Uterus (tissue), 4 donors: ENCODE measurements around the gene SRC. TPM values are rescaled to one million over a fixed set of nuclear protein-coding genes. Genes with fewer than 3 reads are reported as not detected.

Source experiments
- DNase-seq, 2 donors: peaks; one replicate each; pipeline ENCODE4 v3.0.0-alpha.2; 2019 to 2020
- H3K27ac ChIP-seq, 2 donors: fragments of 200-600 bp; sonication (generic); 1 replicate in 1 of 2; 2 replicates in 1 of 2; pipeline ENCODE4 v1.5.1; 2016 to 2018
- H3K27me3 ChIP-seq, 2 donors: fragments of 200-600 bp; sonication (generic); one replicate each; pipeline ENCODE4 v1.5.1; 2018 to 2019; ENCODE audit warnings: control low read depth in 1 of 2
- H3K36me3 ChIP-seq, 2 donors: fragments of 200-600 bp; sonication (generic); one replicate each; pipeline ENCODE4 v1.5.1; 2019; ENCODE audit warnings: control low read depth in 1 of 2
- H3K4me1 ChIP-seq, 2 donors: fragments of 200-600 bp; sonication (generic); one replicate each; pipeline ENCODE4 v1.5.1; 2018 to 2019; ENCODE audit warnings: control low read depth in 1 of 2
- H3K4me3 ChIP-seq, 2 donors: fragments of 200-600 bp; sonication (generic); 1 replicate in 1 of 2; 2 replicates in 1 of 2; pipeline ENCODE4 v1.5.1; 2018 to 2019; ENCODE audit warnings: mild to moderate bottlenecking in 1 of 2
- H3K9me3 ChIP-seq, 2 donors: fragments of 200-600 bp; sonication (generic); one replicate each; pipeline ENCODE4 v1.5.1; 2019; ENCODE audit warnings: control low read depth in 1 of 2
- POLR2A ChIP-seq, 2 donors: fragments of 450-650 bp; IDR thresholded peaks; one replicate each; pipeline ENCODE4 v1.6.1; 2016; ENCODE audit warnings: antibody characterized with exemption in 2 of 2, mild to moderate bottlenecking in 1 of 2, moderate library complexity in 1 of 2
- intact Hi-C: fragments of 100-400 bp; cut with DNase I; formaldehyde crosslinking; loops from one replicate; pipeline ENCODE4 v1.15.1; 2023; ENCODE audit warnings: low total_unique reads
- total RNA-seq, 4 donors: library from RNA; depleted of rRNA in 3 of 4; stranded (reverse); fragments of >200 nt in 3 of 4; gene quantifications; one replicate each; pipeline versions ENCODE4 v1.1.0 to v1.2.4, GENCODE V29; 2014 to 2023
- TF ChIP-seq, protein P1 (sequence below), 4 experiments: fragments of 200-600 bp in 2 of 4; fragments of 450-650 bp in 2 of 4; sonication (generic) in 2 of 4; IDR thresholded peaks; one replicate each; pipeline ENCODE4 v1.5.1; 2016 to 2019; ENCODE audit warnings: antibody characterized with exemption in 4 of 4, mild to moderate bottlenecking in 2 of 4, moderate library complexity in 1 of 4
- donor health status: DM: yes; HTN: yes; CAD: no.

The SRC gene
- total RNA-seq, 4 donors from 2014 or later: 25.0 to 110 (median 34.1) TPM

DNA sequence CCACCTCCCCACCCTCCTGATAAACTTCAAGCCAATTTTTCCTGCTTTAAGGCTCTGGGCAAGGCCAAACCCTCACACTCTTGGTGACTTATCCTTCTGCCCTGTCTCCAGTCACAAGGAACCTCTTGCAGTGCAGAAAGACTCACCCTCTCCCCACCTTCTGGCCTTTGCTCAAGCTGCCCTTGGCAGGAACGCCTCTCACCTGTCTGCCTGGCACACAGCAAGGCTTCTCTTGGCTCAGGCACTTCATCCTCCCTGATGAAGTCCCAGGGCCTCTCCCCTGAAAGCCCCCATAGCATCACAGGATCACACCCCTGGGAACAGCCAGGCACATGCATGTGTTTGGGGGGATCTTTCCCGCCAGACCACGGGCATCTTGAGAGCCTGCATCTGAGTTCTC lies 106.3 kb downstream of the SRC start:
- Histone ChIP-seq H3K9me3 (peaks cover 0 to 14% of the 10 kb centered on the region in 2 donors), H3K27ac (no peak overlapping the region), H3K36me3 (no peaks in the 10 kb centered on the region), H3K4me1 (no peaks in the 10 kb centered on the region), H3K27me3 (no peaks in the 10 kb centered on the region), H3K4me3 (no peak overlapping the region)
- TF ChIP-seq, protein P1, sequence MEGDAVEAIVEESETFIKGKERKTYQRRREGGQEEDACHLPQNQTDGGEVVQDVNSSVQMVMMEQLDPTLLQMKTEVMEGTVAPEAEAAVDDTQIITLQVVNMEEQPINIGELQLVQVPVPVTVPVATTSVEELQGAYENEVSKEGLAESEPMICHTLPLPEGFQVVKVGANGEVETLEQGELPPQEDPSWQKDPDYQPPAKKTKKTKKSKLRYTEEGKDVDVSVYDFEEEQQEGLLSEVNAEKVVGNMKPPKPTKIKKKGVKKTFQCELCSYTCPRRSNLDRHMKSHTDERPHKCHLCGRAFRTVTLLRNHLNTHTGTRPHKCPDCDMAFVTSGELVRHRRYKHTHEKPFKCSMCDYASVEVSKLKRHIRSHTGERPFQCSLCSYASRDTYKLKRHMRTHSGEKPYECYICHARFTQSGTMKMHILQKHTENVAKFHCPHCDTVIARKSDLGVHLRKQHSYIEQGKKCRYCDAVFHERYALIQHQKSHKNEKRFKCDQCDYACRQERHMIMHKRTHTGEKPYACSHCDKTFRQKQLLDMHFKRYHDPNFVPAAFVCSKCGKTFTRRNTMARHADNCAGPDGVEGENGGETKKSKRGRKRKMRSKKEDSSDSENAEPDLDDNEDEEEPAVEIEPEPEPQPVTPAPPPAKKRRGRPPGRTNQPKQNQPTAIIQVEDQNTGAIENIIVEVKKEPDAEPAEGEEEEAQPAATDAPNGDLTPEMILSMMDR (IDR thresholded peaks at IDR 0.05): no peak
- TF ChIP-seq POLR2A (IDR thresholded peaks at IDR 0.05): no peak
- no peak for DNase-seq
- intact Hi-C loops: no loop called here

DNA sequence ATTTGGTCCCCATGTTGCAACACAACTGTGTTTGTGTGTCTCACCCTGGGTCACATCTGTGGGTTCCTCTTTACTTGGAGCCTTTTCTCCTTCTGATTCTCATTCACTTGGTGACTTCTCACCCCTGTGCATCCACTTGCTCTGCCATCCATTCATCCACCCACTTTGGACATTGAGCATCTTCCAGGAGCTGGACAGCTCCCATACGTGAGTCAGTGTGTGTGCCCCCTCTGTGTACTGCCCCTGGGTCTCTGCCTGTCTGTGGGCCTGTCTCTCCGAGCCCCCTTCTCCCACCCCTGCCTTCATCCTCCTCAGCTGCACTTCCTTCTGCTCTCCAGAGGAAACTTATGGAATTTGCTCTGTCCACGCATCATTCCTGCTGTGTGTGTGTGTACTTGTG lies 107.3 kb downstream of the SRC start:
- TF ChIP-seq, protein P1 (IDR thresholded peaks at IDR 0.05): no peak
- Histone ChIP-seq H3K4me1 (no peaks in the 10 kb centered on the region), H3K27ac (no peak overlapping the region), H3K27me3 (no peaks in the 10 kb centered on the region), H3K9me3 (peaks cover 0 to 14% of the 10 kb centered on the region in 2 donors), H3K4me3 (no peak overlapping the region), H3K36me3 (no peaks in the 10 kb centered on the region)
- intact Hi-C loops: no loop called here
- DNase-seq: no peak

DNA sequence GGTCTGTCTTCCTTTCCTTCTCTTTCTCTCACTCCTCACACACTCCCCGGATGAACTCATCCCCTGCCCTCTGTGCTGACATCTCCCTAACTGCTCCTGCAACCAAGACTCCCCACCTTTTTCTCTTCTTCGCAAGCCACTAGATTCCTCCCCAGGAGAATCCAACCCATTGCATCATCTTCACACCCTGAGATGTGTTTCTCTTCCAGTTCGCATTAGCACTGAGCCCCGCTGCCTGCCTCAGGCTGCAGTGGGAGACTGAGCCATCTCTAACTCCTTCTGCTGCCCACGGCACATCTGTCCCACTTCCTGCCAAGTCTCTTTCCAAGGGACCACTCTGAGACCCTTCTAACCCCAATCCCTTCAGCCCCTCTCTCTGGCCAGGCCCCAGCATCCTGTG lies 107.9 kb downstream of the SRC start:
- Histone ChIP-seq H3K4me3 (no peak overlapping the region), H3K36me3 (no peaks in the 10 kb centered on the region), H3K9me3 (peaks cover 0 to 14% of the 10 kb centered on the region in 2 donors), H3K4me1 (no peaks in the 10 kb centered on the region), H3K27me3 (no peaks in the 10 kb centered on the region), H3K27ac (no peak overlapping the region)
- TF ChIP-seq, protein P1 (IDR thresholded peaks at IDR 0.05): no peak
- TF ChIP-seq POLR2A (IDR thresholded peaks at IDR 0.05): no peak
- intact Hi-C loops: no loop called here
- no peak for DNase-seq

DNA sequence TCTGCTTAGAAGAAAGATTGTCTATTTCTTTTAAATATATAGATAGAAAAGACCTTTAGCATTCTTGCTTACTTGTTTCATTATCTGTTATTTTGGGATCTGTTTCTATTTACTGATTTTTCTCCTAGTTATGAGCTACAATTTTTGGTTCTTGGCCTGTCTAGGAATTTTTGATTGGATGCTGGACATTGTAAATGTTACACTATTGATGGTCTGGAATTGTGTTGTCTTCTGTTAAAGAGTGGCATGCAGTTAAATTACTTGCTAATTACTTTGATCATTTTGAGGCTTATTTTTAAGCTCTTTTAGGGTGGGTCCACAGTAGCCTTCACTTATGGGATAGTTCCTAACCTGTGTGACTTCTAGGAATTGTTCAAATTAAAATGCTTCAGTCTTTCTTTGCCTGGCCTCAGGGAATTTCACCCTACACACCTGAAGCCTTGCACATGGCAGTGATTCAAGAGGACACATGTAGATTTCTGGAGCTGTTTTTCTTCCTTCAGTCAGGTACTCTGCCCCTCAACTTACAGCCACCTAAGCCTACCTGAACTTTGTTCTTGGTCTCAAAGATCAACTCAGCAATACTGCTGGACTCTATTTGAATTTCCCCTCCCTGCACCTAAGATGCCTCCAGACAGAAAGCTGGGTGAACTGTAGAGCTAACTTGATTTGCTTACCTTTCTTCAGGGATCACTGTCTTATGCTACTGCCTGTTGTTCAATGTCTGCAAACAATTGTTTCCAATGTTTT lies 108.9 kb downstream of the SRC start:
- H3K36me3 ChIP-seq: no peaks in the 10 kb centered on the region
- no peak for TF ChIP-seq POLR2A (IDR thresholded peaks at IDR 0.05)
- TF ChIP-seq, protein P1 (IDR thresholded peaks at IDR 0.05): no peak
- H3K27me3 ChIP-seq: no peaks in the 10 kb centered on the region
- no peak for DNase-seq
- intact Hi-C loops: no loop called here
- no peaks in the 10 kb centered on the region for H3K4me1 ChIP-seq
- H3K9me3 ChIP-seq: peaks cover 0 to 14% of the 10 kb centered on the region in 2 donors
- H3K4me3 ChIP-seq: no peak overlapping the region
- no peak overlapping the region for H3K27ac ChIP-seq

Other genes with a start within 250 kb of the SRC start
- 100 to 1,000 TPM in 2 of 4 donors, 10 to 100 TPM in 2; 74.4 to 161 (median 107) TPM for gene RPN2, start 166.8 kb upstream of the SRC start, total RNA-seq
- 10 to 100 TPM in 1 of 4 donors, 1 to 10 TPM in 3; 4.4 to 14.1 (median 6.2) TPM for gene MROH8, start 166.6 kb upstream of the SRC start, total RNA-seq
- gene GHRH, start 84.3 kb upstream of the SRC start, total RNA-seq: not detected
- gene MANBAL, start 56.5 kb upstream of the SRC start, total RNA-seq: 10 to 100 TPM; 33.8 to 78.3 (median 43.5) TPM
- gene NNAT, start 175.1 kb downstream of the SRC start, total RNA-seq: 10 to 100 TPM in 1 of 4 donors, 1 to 10 TPM in 1, not detected in 2; 1.5 to 10.5 TPM
- 10 to 100 TPM; 16.4 to 62.9 (median 37.7) TPM for gene BLCAP, start 181.7 kb downstream of the SRC start, total RNA-seq